Bronchial epithelial cell (primary cell): ENCODE data around the gene SLIRP. TPM values are rescaled to one million over a fixed set of nuclear protein-coding genes. Genes with fewer than 3 reads are reported as not detected.

Source experiments
- DNase-seq: peaks from one replicate; pipeline ENCODE4 v3.0.0-alpha.2; 2010; ENCODE audit warnings: low read depth
- FAIRE-seq: peaks from 2 replicates; lab custom pipeline; 2011; peaks lifted over from hg19 to GRCh38; lab: Jason Lieb, UNC
- H3K27me3 ChIP-seq: 2 replicates; pipeline ENCODE4 v1.5.1; 2011; ENCODE audit warnings: low read length; ENCODE audit not compliant: control insufficient read depth, insufficient read depth
- H3K36me3 ChIP-seq: 2 replicates; pipeline ENCODE4 v1.5.1; 2011; ENCODE audit warnings: low read length; ENCODE audit not compliant: control insufficient read depth, insufficient read depth
- H3K4me3 ChIP-seq: 2 replicates; pipeline ENCODE4 v1.5.1; 2011; ENCODE audit warnings: mild to moderate bottlenecking, low read depth, low read length, control low read depth
- CTCF ChIP-seq: IDR thresholded peaks from 2 replicates; pipeline ENCODE4 v1.5.1; 2011; ENCODE audit warnings: mild to moderate bottlenecking, moderate library complexity, low read length, control low read depth, inconsistent platforms; ENCODE audit not compliant: insufficient read depth, severe bottlenecking
- total RNA-seq: library from RNA; depleted of rRNA; stranded (reverse); fragments of >200 nt; gene quantifications from 2 replicates; pipeline ENCODE4 v1.2.1, GENCODE V29; 2014

SLIRP gene
- total RNA-seq, 1 donor from 2014 or later, result 118 TPM

DNA sequence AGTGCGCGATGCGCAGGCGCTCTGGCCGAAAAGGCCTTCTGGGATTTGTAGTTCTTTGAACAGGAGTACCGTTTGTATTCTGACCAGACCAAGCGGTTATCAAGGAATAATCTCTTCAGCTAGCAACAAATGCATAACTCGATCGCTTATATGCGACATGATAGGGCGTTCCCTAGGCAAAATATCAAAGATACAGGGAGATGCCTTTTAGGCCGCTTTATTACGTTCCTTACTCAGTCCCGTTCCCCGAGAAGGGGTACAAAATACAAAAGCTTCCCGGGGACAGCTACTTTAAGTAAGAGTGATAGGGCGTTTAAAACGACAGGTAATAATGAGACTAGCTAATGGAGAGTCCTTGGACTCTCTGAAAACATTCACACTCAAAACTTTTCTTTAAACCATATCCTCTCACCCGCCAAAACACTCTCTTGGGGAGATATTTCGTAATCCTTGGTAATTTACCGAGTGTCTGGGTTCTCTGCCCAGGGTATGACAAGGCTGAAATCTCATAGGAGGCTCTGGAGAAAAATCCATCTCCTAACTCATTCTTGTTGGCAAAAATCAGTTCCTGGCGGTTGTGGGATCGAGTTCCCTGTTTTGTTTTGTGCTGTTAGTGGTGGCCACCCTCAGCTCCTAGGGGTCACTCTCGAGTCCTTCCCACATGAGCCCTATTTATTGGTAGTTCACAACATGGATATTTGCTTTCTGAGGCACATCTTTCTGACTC is 53.5 kb downstream of the SLIRP start:
- peak; percentile 22 for TF ChIP-seq CTCF
- FAIRE-seq (no peak), DNase-seq (peak; percentile 94)
- Histone ChIP-seq H3K36me3 (no peaks in the 10 kb centered on the region), H3K27me3 (no peaks in the 10 kb centered on the region), H3K4me3 (peak overlapping the region; percentile 96)

- H3K4me3 ChIP-seq, result no peak overlapping the region
- FAIRE-seq (no peak), DNase-seq (no peak)
- no peaks in the 10 kb centered on the region for H3K27me3 ChIP-seq
- no peaks in the 10 kb centered on the region for H3K36me3 ChIP-seq
- TF ChIP-seq CTCF, result no peak
Observed at GRCh38 chr14:77763316-77763715, 55.4 kb downstream of the SLIRP start.

DNA sequence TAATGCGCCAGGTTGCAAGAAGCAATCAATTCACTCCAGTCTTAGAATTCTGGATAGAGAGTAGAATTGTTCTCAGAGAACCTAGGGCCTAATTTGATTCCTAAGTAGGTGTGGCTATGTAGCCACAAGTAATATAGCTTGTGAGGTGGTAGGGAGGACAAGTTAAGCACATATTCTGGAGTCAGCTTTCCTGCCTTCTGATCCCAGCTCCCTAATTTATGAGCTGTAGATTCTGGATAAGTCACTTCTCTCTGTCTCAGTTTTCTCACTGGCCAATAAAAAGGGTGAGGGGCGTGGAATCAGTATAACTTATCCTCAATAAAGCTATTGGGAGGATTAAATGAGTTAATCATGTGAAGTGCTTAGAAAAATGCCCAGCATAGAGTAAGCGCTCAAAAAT is 56.1 kb downstream of the SLIRP start:
- H3K27me3 ChIP-seq, result no peaks in the 10 kb centered on the region
- no peak for DNase-seq
- FAIRE-seq, result no peak
- no peaks in the 10 kb centered on the region for H3K36me3 ChIP-seq
- H3K4me3 ChIP-seq, result no peak overlapping the region
- no peak for TF ChIP-seq CTCF

Other genes with a start within 250 kb of the SLIRP start
- not detected in 2 replicates for gene ISM2, start 209.3 kb upstream of the SLIRP start, total RNA-seq
- 26.8 and 31.9 TPM in 2 replicates for gene SPTLC2, start 91.5 kb upstream of the SLIRP start, total RNA-seq
- gene ALKBH1, start 80 bp upstream of the SLIRP start, total RNA-seq, result 11.6 and 12.4 TPM in 2 replicates
- gene SNW1, start 53.1 kb downstream of the SLIRP start, total RNA-seq, result 45.5 and 76.8 TPM in 2 replicates
- gene ADCK1, start 92.0 kb downstream of the SLIRP start, total RNA-seq, result 2.8 and 4.5 TPM in 2 replicates